HG03571 (cell line): ENCODE measurements around the gene FDXR.

ENCODE experiments used
- ATAC-seq: cut with Tn5 transposase; IDR thresholded peaks from one replicate; pipeline ENCODE4 v1.9.1; 2021; ENCODE audit not compliant: unreplicated experiment

The FDXR gene

GRCh38 chr17:74900208-74900607 lies 27.4 kb upstream of the FDXR start:
- ATAC-seq = no peak

GRCh38 chr17:74898376-74898946 lies 25.7 kb upstream of the FDXR start:
- ATAC-seq = no peak

GRCh38 chr17:74893936-74894671 lies 21.3 kb upstream of the FDXR start:
- ATAC-seq = no peak

- ATAC-seq = no peak
Observed at GRCh38 chr17:74892974-74893911, 20.4 kb upstream of the FDXR start, which contains the start of gene FADS6. FADS6 (minus strand) TSS chr17:74893633; CDS start chr17:74893595, 38 bp downstream.

- ATAC-seq = no peak
Observed at GRCh38 chr17:74892013-74892841, 19.4 kb upstream of the FDXR start.

GRCh38 chr17:74890554-74890953 lies 17.8 kb upstream of the FDXR start:
- no peak for ATAC-seq

- no peak for ATAC-seq
Observed at GRCh38 chr17:74888469-74888868, 15.7 kb upstream of the FDXR start.

- no peak for ATAC-seq
Observed at GRCh38 chr17:74883241-74883745, 10.5 kb upstream of the FDXR start.

GRCh38 chr17:74882517-74883240 lies 9.9 kb upstream of the FDXR start:
- no peak for ATAC-seq

GRCh38 chr17:74881073-74881472 lies 8.3 kb upstream of the FDXR start:
- no peak for ATAC-seq

- no peak for ATAC-seq
Observed at GRCh38 chr17:74879308-74879707, 6.5 kb upstream of the FDXR start.

- ATAC-seq = no peak
Observed at GRCh38 chr17:74878658-74879057, 5.9 kb upstream of the FDXR start.

GRCh38 chr17:74877592-74878548 lies 5.1 kb upstream of the FDXR start:
- no peak for ATAC-seq

GRCh38 chr17:74875977-74876593 lies 3.3 kb upstream of the FDXR start:
- ATAC-seq = no peak

- no peak for ATAC-seq
Observed at GRCh38 chr17:74875155-74875976, 2.6 kb upstream of the FDXR start.

GRCh38 chr17:74874615-74875037 lies 1.8 kb upstream of the FDXR start:
- ATAC-seq = no peak

GRCh38 chr17:74873874-74874614 lies 1.2 kb upstream of the FDXR start:
- ATAC-seq = no peak
